GM04504 (cell line): Measurements from ENCODE around the gene GLRB.
"Not testable (repeated sequence)": the region's sequence is repeated elsewhere in the genome, so short reads cannot be mapped to it uniquely, and the experiment has no call there.

Experiments
- DNase-seq: peaks from one replicate; pipeline ENCODE4 v3.0.0-alpha.2; 2012; ENCODE audit warnings: low read depth

GLRB gene

GRCh38 chr4:157075811-157076577 lies at the start of gene GLRB:
Gene GLRB, plus strand, starts transcription at chr4:157076150. Its CDS starts 1,875 bp downstream, at chr4:157078025.
- DNase-seq = no peak

- DNase-seq = no peak
These were observed 40.5 kb upstream of the GLRB start for GRCh38 chr4:157035471-157035870.

GRCh38 chr4:157040405-157040804 lies 35.5 kb upstream of the GLRB start:
- no peak for DNase-seq

- no peak for DNase-seq
These were observed 32.8 kb upstream of the GLRB start for GRCh38 chr4:157043131-157043530.

- DNase-seq = peak; percentile 38
These were observed 30.3 kb upstream of the GLRB start for GRCh38 chr4:157045507-157046127.

GRCh38 chr4:157048248-157048647 lies 27.7 kb upstream of the GLRB start:
- DNase-seq = peak; percentile 86

- no peak for DNase-seq
These were observed 25.4 kb upstream of the GLRB start for GRCh38 chr4:157050561-157050960.

- no peak for DNase-seq
These were observed 23.4 kb upstream of the GLRB start for GRCh38 chr4:157052429-157053040.

GRCh38 chr4:157057218-157057617 lies 18.7 kb upstream of the GLRB start:
- no peak for DNase-seq

- not testable (repeated sequence) for DNase-seq
These were observed 17.1 kb upstream of the GLRB start for GRCh38 chr4:157058899-157059298.

- DNase-seq = no peak
These were observed 3.9 kb upstream of the GLRB start for GRCh38 chr4:157072002-157072401.

GRCh38 chr4:157075401-157075800 lies 549 bp upstream of the GLRB start:
- DNase-seq = no peak

GRCh38 chr4:157076578-157076947 lies 613 bp downstream of the GLRB start:
- DNase-seq = no peak

- no peak for DNase-seq
These were observed 3.5 kb downstream of the GLRB start for GRCh38 chr4:157079441-157079840.

GRCh38 chr4:157080605-157081004 lies 4.7 kb downstream of the GLRB start:
- no peak for DNase-seq

GRCh38 chr4:157095716-157096115 lies 19.8 kb downstream of the GLRB start:
- DNase-seq = no peak

- no peak for DNase-seq
These were observed 20.5 kb downstream of the GLRB start for GRCh38 chr4:157096439-157096838.

GRCh38 chr4:157099506-157099905 lies 23.6 kb downstream of the GLRB start:
- no peak for DNase-seq

- no peak for DNase-seq
These were observed 28.6 kb downstream of the GLRB start for GRCh38 chr4:157104541-157104940.

GRCh38 chr4:157114671-157115070 lies 38.7 kb downstream of the GLRB start:
- no peak for DNase-seq

- DNase-seq = peak; percentile 22
These were observed 39.8 kb downstream of the GLRB start for GRCh38 chr4:157115613-157116335.

GRCh38 chr4:157121401-157121800 lies 45.5 kb downstream of the GLRB start:
- peak; percentile 8 for DNase-seq

GRCh38 chr4:157127571-157127970 lies 51.6 kb downstream of the GLRB start:
- no peak for DNase-seq
